GM12865 (cell line): ENCODE results near the gene SCAMP2.

Source experiments
- DNase-seq: peaks from one replicate; pipeline ENCODE4 v3.0.0; 2010; ENCODE audit warnings: low read depth
- H3K4me3 ChIP-seq: 2 replicates; pipeline ENCODE4 v1.5.1; 2011; ENCODE audit warnings: mild to moderate bottlenecking, low read depth, low read length, control low read depth
- CTCF ChIP-seq: IDR thresholded peaks from 2 replicates; pipeline ENCODE4 v1.5.1; 2011; ENCODE audit warnings: low read length, control low read depth, low read depth, inconsistent platforms; ENCODE audit not compliant: insufficient read depth; ENCODE audit errors: missing control alignments

The SCAMP2 gene

GRCh38 chr15:74798388-74799254 is 74.5 kb downstream of the SCAMP2 start:
- DNase-seq = peak; percentile 76
- TF ChIP-seq CTCF = peak; percentile 17
- no peak overlapping the region for H3K4me3 ChIP-seq

GRCh38 chr15:74795966-74796625 is 77.1 kb downstream of the SCAMP2 start:
- H3K4me3 ChIP-seq = no peak overlapping the region
- DNase-seq = no peak
- no peak for TF ChIP-seq CTCF

GRCh38 chr15:74794970-74795349 is 78.2 kb downstream of the SCAMP2 start:
- H3K4me3 ChIP-seq = no peak overlapping the region
- TF ChIP-seq CTCF = no peak
- DNase-seq = no peak

- TF ChIP-seq CTCF = no peak
- no peak for DNase-seq
- H3K4me3 ChIP-seq = no peak overlapping the region
These were observed 78.8 kb downstream of the SCAMP2 start for GRCh38 chr15:74794248-74794969.
